Colonic mucosa (tissue), 4 donors: ENCODE results near the gene PNLIPRP1. TPM values are rescaled to one million over a fixed set of nuclear protein-coding genes. Genes with fewer than 3 reads are reported as not detected.

Source experiments
- DNase-seq: peaks from one replicate; pipeline ENCODE4 v3.0.0-alpha.2; 2020
- H3K27ac ChIP-seq: fragments of 200-600 bp; one replicate; pipeline ENCODE4 v1.8.0; 2021
- H3K27me3 ChIP-seq: fragments of 200-600 bp; one replicate; pipeline ENCODE4 v1.8.0; 2021
- H3K36me3 ChIP-seq: fragments of 200-600 bp; one replicate; pipeline ENCODE4 v1.8.0; 2021
- H3K4me1 ChIP-seq: fragments of 200-600 bp; one replicate; pipeline ENCODE4 v1.8.0; 2021; ENCODE audit warnings: mild to moderate bottlenecking
- H3K4me3 ChIP-seq: fragments of 200-600 bp; one replicate; pipeline ENCODE4 v1.8.0; 2021
- H3K9ac ChIP-seq, 2 donors: one replicate each; pipeline ENCODE4 v1.7.0; 2013; ENCODE audit warnings: control low read depth in 2 of 2, low read depth in 2 of 2, low read length in 2 of 2
- H3K9me3 ChIP-seq: fragments of 200-600 bp; one replicate; pipeline ENCODE4 v1.8.0; 2021
- intact Hi-C: fragments of 100-400 bp; cut with DNase I; formaldehyde crosslinking; loops from one replicate; pipeline ENCODE4 v1.14.1; 2022
- total RNA-seq, 2 donors: library from RNA; stranded (reverse); fragmentation: NEBNext Ultra II Directional in 1 of 2; extraction: Animal tissue kit (Norgen Biotek cat#: 25700) in 1 of 2; gene quantifications; one replicate each; pipeline ENCODE4 v1.2.1, GENCODE V29; 2021
- TF ChIP-seq, protein P1 (sequence below): fragments of 200-600 bp; IDR thresholded peaks from one replicate; pipeline ENCODE4 v1.8.0; 2022; ENCODE audit warnings: antibody characterized with exemption, mild to moderate bottlenecking
- donor health status: healthy.
- donor health status: DM: no; HTN: no; CAD: no.
- donor health status: DM: no; HTN: no; CAD: no.

Gene PNLIPRP1
- total RNA-seq, 2 donors from 2014 or later = 2.5 TPM; not detected in 1

DNA sequence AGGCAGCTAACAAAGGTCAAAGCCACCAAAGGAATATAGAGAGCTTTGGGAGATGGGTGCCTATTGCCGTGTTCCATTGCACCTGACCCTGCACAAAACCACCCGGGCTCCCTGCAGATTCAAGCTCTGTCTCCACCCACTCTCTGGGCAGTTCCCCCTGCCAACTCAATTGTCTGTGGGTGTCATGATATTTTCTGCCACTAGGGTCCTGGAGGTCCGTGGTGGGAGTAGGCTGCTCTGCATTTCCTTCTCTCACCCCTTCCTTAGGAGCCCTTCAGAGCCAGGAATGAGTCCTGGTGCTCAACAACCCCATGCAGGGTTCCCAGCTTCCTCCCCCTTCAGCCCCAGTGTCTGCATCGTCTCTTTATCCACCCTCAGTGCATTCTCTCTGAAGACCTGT lies 64.1 kb downstream of the PNLIPRP1 start:
- Histone ChIP-seq H3K27ac (no peak overlapping the region), H3K4me1 (no peaks in the 10 kb centered on the region), H3K9ac (no peak overlapping the region), H3K27me3 (no peaks in the 10 kb centered on the region), H3K4me3 (no peak overlapping the region), H3K9me3 (no peaks in the 10 kb centered on the region), H3K36me3 (no peaks in the 10 kb centered on the region)
- DNase-seq = no peak
- intact Hi-C loops = no loop called here
- TF ChIP-seq, protein P1, sequence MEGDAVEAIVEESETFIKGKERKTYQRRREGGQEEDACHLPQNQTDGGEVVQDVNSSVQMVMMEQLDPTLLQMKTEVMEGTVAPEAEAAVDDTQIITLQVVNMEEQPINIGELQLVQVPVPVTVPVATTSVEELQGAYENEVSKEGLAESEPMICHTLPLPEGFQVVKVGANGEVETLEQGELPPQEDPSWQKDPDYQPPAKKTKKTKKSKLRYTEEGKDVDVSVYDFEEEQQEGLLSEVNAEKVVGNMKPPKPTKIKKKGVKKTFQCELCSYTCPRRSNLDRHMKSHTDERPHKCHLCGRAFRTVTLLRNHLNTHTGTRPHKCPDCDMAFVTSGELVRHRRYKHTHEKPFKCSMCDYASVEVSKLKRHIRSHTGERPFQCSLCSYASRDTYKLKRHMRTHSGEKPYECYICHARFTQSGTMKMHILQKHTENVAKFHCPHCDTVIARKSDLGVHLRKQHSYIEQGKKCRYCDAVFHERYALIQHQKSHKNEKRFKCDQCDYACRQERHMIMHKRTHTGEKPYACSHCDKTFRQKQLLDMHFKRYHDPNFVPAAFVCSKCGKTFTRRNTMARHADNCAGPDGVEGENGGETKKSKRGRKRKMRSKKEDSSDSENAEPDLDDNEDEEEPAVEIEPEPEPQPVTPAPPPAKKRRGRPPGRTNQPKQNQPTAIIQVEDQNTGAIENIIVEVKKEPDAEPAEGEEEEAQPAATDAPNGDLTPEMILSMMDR = no peak

DNA sequence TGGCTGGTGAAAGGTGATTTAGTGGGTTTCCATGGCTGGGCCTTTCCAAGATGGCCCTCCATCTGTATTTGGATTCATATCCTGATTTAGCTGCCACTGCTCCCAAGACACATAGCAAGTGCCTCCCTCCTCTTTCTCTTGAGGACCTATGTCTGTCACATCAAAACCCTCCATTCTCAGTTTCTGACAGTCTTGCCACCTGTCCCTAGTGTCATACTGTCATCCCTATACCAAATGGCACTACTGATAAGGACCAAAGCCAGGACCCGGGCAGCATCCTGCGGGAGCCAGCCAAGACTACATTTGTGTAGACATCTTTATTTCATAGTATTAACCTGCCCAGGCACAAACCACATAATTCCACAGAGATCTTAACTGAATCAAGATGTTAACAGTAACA lies 64.8 kb downstream of the PNLIPRP1 start:
- no peak overlapping the region for H3K9ac ChIP-seq
- no peak overlapping the region for H3K27ac ChIP-seq
- intact Hi-C loops = no loop called here
- H3K9me3 ChIP-seq = no peaks in the 10 kb centered on the region
- no peak overlapping the region for H3K4me3 ChIP-seq
- no peaks in the 10 kb centered on the region for H3K27me3 ChIP-seq
- H3K4me1 ChIP-seq = no peaks in the 10 kb centered on the region
- H3K36me3 ChIP-seq = no peaks in the 10 kb centered on the region
- TF ChIP-seq, protein P1 = no peak
- DNase-seq = no peak

DNA sequence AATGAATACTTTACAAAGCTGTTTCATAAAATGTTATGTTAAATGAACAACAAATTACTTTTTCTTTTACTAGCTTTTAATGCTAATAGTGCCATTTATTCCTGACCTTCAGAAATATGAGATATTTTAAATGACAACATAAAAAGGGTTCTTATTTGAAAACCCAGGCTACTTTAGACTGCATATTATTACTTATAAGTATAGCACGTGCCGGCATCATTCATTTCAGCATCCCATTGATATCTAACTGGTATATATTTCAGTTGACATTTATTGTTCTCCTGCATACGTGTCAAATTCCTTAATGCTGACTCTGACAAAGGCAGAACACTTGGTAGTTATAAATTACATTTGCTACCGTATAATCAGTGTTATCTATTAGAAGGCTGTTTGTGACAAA lies 65.3 kb downstream of the PNLIPRP1 start:
- Histone ChIP-seq H3K4me3 (no peak overlapping the region), H3K4me1 (no peaks in the 10 kb centered on the region), H3K9ac (no peak overlapping the region), H3K27ac (no peak overlapping the region), H3K36me3 (no peaks in the 10 kb centered on the region), H3K27me3 (no peaks in the 10 kb centered on the region), H3K9me3 (no peaks in the 10 kb centered on the region)
- DNase-seq = no peak
- intact Hi-C loops = no loop called here
- TF ChIP-seq, protein P1 = no peak

DNA sequence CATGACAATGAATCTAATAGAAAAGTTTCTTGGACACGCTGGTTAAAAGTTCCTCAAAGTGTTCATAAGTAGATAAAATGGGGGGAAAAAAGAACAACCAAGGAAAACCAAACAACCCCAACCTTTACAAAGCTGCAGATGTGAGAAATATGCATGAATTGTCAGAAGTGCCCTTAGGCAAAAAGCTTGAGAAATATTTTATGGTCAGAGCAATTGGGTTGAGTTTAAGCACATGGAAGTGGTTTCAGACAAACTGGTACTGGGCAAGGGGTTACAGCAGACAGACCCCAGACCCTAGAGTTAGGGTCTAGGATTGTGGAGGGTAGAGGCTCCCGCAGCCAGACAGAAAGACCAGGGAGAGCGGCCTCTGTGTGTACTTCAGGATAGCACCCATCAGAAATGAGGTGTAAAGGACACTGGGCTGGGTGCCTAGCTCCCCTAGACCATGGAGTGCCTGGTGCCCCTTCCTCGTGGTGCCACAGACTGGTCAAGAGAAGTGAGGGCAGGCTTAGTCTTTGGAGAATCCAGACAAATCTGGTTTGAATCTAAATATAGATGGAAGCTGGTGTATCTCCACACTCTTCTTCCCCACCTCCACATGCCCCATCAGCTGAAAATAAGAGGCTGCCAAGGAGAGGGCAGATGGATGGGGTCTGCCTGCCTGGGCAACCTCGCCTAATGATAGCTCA lies 67.2 kb downstream of the PNLIPRP1 start:
- no peak for DNase-seq
- Histone ChIP-seq H3K36me3 (no peaks in the 10 kb centered on the region), H3K9ac (no peak overlapping the region), H3K4me3 (no peak overlapping the region), H3K9me3 (no peaks in the 10 kb centered on the region), H3K27me3 (no peaks in the 10 kb centered on the region), H3K4me1 (no peaks in the 10 kb centered on the region), H3K27ac (no peak overlapping the region)
- intact Hi-C loops = no loop called here
- TF ChIP-seq, protein P1 = no peak

Other genes with a start within 250 kb of the PNLIPRP1 start
- gene PNLIPRP3, start 163.1 kb upstream of the PNLIPRP1 start, total RNA-seq = not detected
- gene PNLIP, start 45.0 kb upstream of the PNLIPRP1 start, total RNA-seq = 1 to 10 TPM in 1 of 2 donors, not detected in 1; 5.0 TPM
- 1 to 10 TPM; 5.0 to 9.1 TPM for gene PNLIPRP2, start 30.0 kb downstream of the PNLIPRP1 start, total RNA-seq
- gene HSPA12A, start 151.6 kb downstream of the PNLIPRP1 start, total RNA-seq = 1 to 10 TPM; 6.2 to 7.0 TPM